Smooth muscle cell of the brain vasculature (primary cell): ENCODE results near the gene KLRC4.
"Not testable (repeated sequence)": the region's sequence is repeated elsewhere in the genome, so short reads cannot be mapped to it uniquely, and the experiment has no call there.

Experiments
- DNase-seq: peaks from one replicate; pipeline ENCODE4 v3.0.0-alpha.2; 2012; ENCODE audit warnings: low read depth, low spot score

KLRC4 gene

DNA sequence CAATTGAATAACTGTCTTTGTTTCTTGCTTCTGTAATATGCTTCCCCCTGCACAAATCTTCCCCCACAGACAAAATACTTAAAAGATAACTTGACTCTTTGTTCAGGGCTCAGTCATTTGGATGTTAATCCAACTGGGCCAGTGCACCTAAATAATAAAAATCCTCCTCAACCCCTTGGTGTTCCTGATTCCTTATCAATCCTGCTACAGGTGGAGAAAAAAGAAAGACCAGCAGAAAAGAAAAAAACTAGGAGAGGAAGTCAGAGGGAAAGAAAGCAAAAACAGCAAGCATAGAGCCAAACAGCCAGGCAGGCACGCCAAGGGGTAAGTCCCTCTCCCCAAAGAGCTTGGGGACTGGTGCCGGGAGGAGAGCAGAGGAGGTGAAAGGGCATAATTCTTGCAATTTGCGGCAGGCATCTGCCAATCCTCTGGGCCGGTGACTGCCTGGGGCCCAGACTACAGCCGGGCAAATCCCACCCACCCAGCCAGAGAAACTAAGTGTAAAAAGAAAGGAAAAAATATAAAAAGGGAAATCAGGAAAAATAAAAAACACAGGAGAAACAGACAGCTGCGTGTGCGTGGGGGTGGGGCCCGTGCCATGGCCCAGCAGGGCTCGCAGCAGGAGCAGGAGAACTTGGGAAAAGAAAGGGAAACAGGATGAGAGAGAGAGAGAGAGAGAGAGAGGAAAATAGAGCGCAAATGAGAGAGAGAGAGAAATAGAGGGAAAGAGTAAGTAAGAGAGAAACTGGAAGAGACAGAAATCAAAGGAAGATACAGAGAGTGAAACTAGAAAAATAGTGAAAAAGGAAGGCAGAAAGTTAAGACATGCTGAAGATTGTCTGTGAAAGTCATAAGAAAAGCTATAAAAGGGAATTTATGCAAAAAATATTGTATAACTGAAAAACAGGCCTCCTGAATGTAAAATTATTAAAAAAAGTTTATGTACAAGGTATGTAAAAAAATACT, 41.1 kb downstream of the KLRC4 start:
- DNase-seq, result no peak

DNA sequence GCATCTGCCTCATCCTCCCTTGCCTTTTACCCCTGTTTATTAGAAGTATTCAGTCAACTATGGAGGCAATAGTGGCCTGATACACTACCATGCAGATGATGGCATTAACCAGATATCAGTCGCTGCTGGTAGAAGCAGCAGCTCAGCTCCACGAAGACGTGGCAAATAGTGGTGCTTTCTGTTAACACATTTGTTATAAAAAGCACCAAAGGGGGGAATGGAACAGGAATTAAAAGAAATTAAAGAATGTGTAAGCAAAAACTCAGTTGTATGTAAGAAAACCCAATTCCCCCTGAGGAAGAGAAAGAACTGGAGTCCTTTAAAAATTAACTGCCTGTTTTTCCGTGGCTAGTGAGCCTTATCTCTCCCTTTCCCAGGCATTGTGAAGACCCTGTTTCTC, 41.8 kb downstream of the KLRC4 start:
- DNase-seq, result not testable (repeated sequence)

DNA sequence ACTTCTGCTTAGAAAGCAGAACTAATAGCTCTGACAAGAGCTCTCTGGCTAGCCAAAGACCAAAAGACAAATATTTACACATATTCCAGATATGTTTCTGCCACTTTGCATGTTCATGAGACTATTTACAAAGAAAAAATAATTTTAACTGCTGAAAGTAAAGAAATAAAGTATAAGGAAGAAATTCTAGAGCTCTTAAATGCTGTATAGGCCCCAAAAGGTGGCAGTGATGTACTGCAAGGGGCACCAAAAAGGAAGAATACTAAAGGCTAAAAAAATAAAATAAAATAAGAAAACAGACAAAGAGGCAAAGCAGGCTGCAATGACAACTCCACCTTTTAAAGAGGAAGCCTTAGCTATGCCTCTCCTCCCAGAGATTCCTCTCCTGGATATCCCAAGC, 42.7 kb downstream of the KLRC4 start:
- no peak for DNase-seq

DNA sequence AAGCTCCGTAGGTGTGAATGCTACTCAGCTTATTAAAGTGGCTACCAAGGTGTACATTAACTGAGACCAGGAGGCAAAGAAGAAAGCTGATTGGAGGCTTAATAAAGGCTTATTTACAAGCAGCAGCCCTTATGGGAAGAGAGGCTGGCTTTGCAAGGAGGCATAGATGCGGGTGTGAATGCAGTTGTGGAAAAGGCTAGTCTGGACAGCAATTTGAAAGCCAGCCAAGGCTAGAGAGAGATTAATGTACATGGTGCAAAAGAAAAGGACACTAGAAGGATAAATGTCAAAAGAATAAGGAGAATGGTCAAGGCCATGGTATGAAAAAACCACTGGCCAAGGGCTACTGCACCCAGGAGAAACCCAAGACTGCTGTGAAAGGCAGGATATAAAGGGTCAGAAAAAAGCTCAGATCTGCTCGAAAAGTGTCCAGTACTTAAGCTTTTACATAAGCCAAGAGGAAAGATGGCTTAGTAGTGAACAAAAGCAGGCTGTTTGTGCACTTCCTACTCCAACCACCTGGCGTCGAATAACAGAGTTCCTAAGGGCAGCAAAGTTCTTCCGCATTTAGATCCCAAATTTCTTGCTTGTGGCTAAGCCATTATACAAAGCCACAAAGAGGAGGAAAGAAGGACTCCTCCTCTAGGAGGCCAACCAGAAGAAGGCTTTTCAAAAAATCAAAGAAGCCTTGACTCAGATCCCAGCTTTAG, 43.7 kb downstream of the KLRC4 start:
- no peak for DNase-seq

DNA sequence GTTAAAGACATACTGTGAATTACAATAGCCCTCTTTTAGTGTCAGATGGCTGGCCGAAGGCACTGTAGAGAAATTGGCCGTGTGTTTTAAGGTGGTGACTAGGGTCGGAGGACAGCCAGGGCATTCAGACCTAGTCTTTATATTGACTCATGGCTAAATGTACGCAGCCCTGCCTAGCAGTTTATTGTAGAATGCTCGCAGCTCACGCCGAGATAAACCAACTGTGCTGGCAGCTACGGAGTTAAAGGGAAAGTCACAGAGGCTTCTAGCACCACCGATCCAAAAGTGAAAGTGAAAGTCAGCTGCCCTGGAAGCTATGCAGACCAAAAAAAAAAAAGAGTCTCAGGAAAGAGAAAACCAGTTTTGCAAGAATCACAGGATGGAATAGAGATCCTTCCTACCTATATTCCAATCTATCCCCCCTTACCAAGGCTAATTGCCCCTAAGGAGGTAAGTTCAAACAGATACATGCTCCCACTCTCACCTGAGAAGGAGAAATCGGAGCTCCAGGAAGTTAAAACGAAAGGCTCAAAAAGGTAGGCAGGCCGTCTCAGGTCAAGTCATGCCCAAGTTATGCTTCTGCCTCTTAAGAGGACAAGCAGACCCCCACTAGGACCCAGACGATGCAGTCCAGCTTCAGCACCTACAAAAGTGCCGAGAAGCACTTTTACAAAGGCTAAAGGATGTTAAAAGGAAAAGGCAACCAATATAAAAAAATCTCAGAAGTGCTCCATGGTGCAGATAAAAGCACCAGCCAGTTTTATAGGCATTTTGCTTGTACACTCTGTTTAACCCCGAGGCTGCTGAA, 44.5 kb downstream of the KLRC4 start:
- peak; percentile 69 for DNase-seq

DNA sequence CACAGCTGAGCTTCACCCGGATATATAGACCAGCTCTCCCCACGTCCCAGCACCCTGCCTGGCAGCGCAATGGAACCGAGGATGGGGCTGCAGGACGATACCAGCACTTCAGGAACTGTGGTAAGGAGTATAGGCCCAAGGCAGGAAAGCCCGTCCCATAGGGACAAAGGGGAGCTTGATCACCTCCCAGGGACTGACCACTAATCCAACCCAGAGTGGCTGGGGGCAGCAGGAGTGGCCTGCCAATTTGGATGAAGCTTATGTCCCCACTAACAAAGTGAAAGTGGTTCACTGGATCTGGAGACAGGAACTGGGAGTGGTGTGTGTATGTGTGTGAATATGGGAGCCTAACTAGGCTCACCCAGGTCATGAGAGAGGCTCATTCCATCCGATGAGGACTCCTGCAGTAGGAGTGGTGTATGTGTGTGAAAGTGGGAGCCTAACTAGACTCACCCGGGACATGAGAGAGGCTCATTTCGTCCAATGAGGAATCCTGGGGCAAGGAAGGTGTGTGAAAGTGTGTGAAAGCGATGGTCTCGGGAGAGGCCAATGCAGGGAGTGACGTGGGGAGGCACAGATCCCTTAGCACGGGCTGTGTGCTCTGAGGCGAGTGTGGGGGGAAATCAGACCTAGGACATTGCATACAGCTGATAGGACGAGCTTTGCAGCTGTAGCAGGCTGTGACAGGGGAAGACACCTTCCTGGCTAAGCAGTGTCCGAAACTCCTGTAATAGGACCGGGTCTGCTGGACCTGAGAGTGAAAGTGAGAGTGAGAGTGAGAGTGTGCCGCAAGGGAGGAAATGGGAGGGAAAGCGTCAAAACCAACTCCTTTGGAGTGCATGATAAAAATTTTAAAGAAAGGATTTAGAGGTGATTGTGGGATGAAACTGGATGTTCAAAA, 45.4 kb downstream of the KLRC4 start:
- no peak for DNase-seq

DNA sequence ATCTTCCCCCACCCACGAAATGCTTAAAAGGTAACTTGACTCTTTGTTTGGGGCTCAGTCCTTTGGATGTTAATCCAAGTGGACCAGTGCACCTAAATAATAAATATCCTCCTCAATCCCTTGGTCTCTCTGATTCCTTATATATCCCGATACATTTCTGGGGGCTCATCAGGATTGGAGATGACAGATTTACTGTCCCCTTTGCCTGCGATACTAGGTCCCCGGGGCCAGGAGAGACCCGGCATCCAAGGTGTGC, 46.0 kb downstream of the KLRC4 start:
- DNase-seq, result no peak

DNA sequence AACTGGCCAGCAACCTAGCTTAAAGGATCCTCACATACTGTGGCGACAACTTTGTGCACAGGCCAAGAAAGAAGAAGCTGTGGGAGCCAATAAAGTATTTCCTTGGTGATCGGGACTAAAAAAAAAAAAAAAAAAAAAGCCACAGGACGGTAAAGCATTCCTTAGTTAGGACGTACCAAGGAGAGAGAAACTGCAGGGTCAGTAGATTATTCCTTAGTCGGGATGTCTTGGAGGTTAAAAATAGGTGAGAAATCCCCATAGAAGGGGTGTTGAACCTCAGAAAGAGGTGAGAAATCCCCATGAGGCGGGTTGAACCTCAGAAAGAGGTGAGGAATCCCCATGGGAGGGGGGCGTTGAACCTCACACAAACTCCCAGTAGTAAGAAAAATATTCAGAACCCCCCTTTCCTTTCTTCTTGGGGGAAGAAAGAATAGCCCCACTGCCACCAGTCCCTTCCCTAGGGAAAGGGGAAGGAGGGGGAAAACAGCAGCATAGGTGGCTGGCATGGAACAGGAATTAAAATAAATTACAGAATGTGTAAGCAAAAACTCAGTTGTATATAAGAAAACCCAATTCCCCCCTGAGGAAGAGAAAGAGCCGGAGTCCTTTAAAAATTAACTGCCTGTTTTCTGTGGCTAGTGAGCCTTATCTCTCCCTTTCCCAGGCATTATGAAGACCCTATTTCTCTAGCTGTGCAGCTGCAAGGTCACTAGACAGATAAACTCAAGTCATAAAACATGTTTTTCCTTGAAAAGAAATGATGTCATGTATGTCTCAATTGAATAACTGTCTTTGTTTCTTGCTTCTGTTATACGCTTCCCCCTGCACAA, 46.5 kb downstream of the KLRC4 start:
- DNase-seq, result no peak

DNA sequence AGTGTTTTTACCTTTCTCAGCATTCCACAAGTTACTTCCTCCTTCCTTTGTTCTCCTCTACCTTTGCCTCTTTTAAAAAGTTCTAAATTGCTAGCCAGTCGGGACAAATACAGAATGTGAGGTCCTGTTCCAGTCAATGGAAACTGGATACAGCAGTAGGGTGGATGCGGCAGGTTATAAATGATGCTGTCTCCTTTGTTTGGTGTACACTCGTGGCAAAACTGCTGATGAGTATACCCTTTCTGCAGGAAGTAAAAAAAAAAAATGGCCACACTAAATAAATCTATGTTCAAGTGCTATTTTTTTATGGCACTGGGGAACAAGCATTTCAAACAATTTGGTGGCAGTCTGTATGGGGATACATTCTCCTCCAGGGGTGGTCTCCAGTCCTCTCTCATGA, 47.2 kb downstream of the KLRC4 start:
- DNase-seq, result no peak

DNA sequence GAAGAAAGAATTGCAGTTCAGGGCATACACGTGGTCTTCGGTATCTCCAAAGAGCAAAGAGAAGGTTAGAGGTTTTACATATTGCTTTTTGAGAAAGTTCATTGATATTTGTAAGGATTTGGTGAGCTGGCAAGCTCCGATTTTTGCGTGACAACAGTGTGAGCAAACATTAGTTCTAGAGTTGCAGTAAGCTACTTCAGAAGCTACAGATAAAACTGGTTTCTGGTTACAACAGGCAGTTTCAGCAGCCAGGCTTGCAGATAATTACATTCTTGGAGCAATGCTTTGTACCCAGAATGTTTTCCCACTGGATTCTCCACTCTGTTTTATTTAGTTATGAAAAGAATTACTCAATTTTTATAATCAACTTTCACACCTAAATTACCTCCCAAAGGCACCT, 47.9 kb downstream of the KLRC4 start:
- DNase-seq, result no peak

DNA sequence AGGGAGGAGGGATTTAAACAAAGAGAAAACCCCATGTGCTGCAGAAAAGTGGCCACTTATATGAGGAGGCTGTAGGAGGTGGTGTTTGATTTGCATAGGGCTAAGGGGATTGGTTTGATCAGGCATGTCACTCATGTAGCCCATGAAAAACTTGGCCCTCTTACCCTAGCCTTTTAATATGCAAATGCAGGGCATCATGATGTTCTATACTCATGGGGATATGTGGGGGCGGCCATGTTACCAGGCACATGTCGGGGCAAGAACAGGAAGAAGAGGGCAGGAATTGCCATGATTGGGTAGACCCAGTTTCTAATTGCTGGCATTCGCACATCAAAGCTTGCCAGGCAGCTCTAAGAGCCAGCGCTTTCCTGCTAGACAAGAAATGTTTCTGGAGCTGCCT, 48.5 kb downstream of the KLRC4 start:
- DNase-seq, result no peak

DNA sequence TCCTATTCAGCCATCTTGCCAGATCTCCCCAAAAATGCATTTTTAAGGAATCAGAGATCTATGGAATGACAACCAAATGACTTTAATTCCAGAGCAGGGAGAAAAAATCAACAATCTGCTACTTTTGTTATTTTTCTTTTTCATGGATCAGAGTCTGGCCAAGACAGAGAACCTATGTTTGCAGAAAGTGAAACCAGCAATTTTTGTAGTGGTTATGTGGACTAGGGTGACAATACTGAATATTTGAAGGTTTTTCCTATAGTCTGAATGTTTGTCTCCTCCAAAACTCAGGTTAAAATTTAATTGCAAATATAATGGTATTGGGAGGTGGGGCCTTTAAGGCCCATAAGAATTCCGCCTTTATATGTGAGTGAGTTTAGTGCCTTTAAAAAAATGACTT, 50.6 kb downstream of the KLRC4 start:
- no peak for DNase-seq

DNA sequence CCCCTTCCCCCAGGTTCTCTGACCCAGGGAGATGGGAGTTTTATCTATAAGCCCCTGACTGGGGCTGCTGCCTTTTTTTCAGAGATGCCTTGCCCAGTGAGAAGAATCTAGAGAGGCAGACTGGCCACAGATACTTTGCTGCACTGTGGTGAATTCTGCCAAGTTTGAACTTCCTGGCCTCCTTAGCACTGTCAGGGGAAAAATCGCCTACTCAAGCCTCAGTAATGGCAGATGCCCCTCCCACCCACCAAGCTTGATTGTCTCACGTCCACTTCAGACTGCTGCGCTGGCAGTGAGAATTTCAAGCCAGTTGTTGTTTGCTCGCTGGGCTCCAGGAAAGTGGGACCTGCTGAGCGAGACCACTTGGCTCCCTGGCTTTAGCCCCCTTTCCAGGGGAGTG, 51.4 kb downstream of the KLRC4 start:
- no peak for DNase-seq
